Neutrophil (primary cell): ENCODE data around the gene IQCN.

Experiments used
- H3K27ac ChIP-seq: fragments of 200-600 bp; sonication (generic); 2 replicates; pipeline ENCODE4 v1.5.1; 2016; ENCODE audit warnings: mild to moderate bottlenecking, moderate library complexity
- H3K27me3 ChIP-seq: fragments of 200-600 bp; sonication (generic); 2 replicates; pipeline ENCODE4 v1.6.0; 2016; ENCODE audit warnings: mild to moderate bottlenecking
- H3K36me3 ChIP-seq: fragments of 200-600 bp; sonication (generic); 2 replicates; pipeline ENCODE4 v1.5.1; 2017
- H3K4me1 ChIP-seq, 2 experiments: fragments of 200-600 bp in 1 of 2; sonication (generic) in 1 of 2; 1 replicate in 1 of 2; 2 replicates in 1 of 2; pipeline versions ENCODE4 v1.5.1 to v1.6.1; 2013 to 2016; ENCODE audit warnings: low read depth in 1 of 2, low read length in 1 of 2, mild to moderate bottlenecking in 1 of 2, moderate library complexity in 1 of 2; ENCODE audit not compliant: control insufficient read depth in 1 of 2, insufficient read depth in 1 of 2
- H3K4me3 ChIP-seq, 2 experiments: fragments of 200-600 bp in 1 of 2; sonication (generic) in 1 of 2; 1 replicate in 1 of 2; 2 replicates in 1 of 2; pipeline ENCODE4 v1.5.1; 2013 to 2016; ENCODE audit warnings: low read depth in 1 of 2, low read length in 1 of 2, mild to moderate bottlenecking in 1 of 2, moderate library complexity in 1 of 2
- H3K9me3 ChIP-seq: fragments of 200-600 bp; sonication (generic); 2 replicates; pipeline ENCODE4 v1.5.1; 2016
- CTCF ChIP-seq: fragments of 200-600 bp; sonication (generic); IDR thresholded peaks from 2 replicates; pipeline ENCODE4 v1.5.1; 2016; ENCODE audit warnings: antibody characterized with exemption

IQCN gene

GRCh38 chr19:18278521-18279265 is 4.4 kb upstream of the IQCN start:
- Histone ChIP-seq H3K36me3 (peaks cover 15% of the 10 kb centered on the region), H3K4me3 (peak overlapping the region; percentile 77), H3K27ac (peak overlapping the region; percentile 96), H3K4me1 (peaks cover 18 to 19% of the 10 kb centered on the region in 2 experiments), H3K9me3 (no peaks in the 10 kb centered on the region), H3K27me3 (no peaks in the 10 kb centered on the region)
- no peak for TF ChIP-seq CTCF

- Histone ChIP-seq H3K4me3 (no peak overlapping the region), H3K36me3 (peaks cover 15% of the 10 kb centered on the region), H3K27ac (no peak overlapping the region), H3K4me1 (peaks cover 9% of the 10 kb centered on the region in 2 experiments), H3K9me3 (no peaks in the 10 kb centered on the region), H3K27me3 (no peaks in the 10 kb centered on the region)
- no peak for TF ChIP-seq CTCF
These were observed 617 bp upstream of the IQCN start for GRCh38 chr19:18274781-18275356.

- H3K9me3 ChIP-seq = no peaks in the 10 kb centered on the region
- no peak overlapping the region for H3K4me3 ChIP-seq
- H3K27me3 ChIP-seq = no peaks in the 10 kb centered on the region
- TF ChIP-seq CTCF = no peak
- H3K36me3 ChIP-seq = peaks cover 14% of the 10 kb centered on the region
- peaks cover 1% of the 10 kb centered on the region in 2 experiments for H3K4me1 ChIP-seq
- H3K27ac ChIP-seq = no peak overlapping the region
These were observed 562 bp downstream of the IQCN start for GRCh38 chr19:18273561-18274218.

GRCh38 chr19:18271433-18271841 is 2.8 kb downstream of the IQCN start:
- Histone ChIP-seq H3K4me3 (no peak overlapping the region), H3K9me3 (no peaks in the 10 kb centered on the region), H3K4me1 (no peaks in the 10 kb centered on the region), H3K36me3 (peaks cover 11% of the 10 kb centered on the region), H3K27ac (no peak overlapping the region), H3K27me3 (no peaks in the 10 kb centered on the region)
- no peak for TF ChIP-seq CTCF

- TF ChIP-seq CTCF = no peak
- H3K27me3 ChIP-seq = no peaks in the 10 kb centered on the region
- H3K4me1 ChIP-seq = no peaks in the 10 kb centered on the region
- H3K4me3 ChIP-seq = no peak overlapping the region
- H3K36me3 ChIP-seq = peaks cover 11% of the 10 kb centered on the region
- H3K27ac ChIP-seq = no peak overlapping the region
- H3K9me3 ChIP-seq = no peaks in the 10 kb centered on the region
These were observed 3.9 kb downstream of the IQCN start for GRCh38 chr19:18270326-18270725.
